Ectodermal cell (in vitro differentiated cells): Measurements from ENCODE around the gene RPS21. TPM values are rescaled to one million over a fixed set of nuclear protein-coding genes. Genes with fewer than 3 reads are reported as not detected.
A peak's percentile ranks its signal among the peaks of the same experiment; 100 is the strongest.

Experiments used
- H3K27ac ChIP-seq: 2 replicates; pipeline ENCODE4 v1.7.0; 2013; ENCODE audit warnings: mild to moderate bottlenecking, low read depth, low read length; ENCODE audit not compliant: insufficient read depth, poor library complexity, severe bottlenecking
- H3K27me3 ChIP-seq: 2 replicates; pipeline ENCODE4 v1.7.0; 2013; ENCODE audit warnings: mild to moderate bottlenecking, low read length; ENCODE audit not compliant: insufficient read depth, control insufficient read depth, poor library complexity, severe bottlenecking
- H3K36me3 ChIP-seq: one replicate; pipeline ENCODE4 v1.7.0; 2013; ENCODE audit warnings: low read length; ENCODE audit not compliant: control insufficient read depth, insufficient read depth
- H3K4me1 ChIP-seq: one replicate; pipeline ENCODE4 v1.7.0; 2013; ENCODE audit warnings: low read length; ENCODE audit not compliant: control insufficient read depth, insufficient read depth
- H3K4me3 ChIP-seq: 2 replicates; pipeline ENCODE4 v1.7.0; 2013; ENCODE audit warnings: low read depth, low read length, control low read depth; ENCODE audit not compliant: insufficient read depth
- H3K9me3 ChIP-seq: 2 replicates; pipeline ENCODE4 v1.7.0; 2013; ENCODE audit warnings: mild to moderate bottlenecking, low read length, moderate library complexity; ENCODE audit not compliant: control insufficient read depth
- WGBS, 2 experiments: methylation state at CpG; one replicate each; pipeline ENCODE4 v1.1.7; 2013; ENCODE audit warnings: missing lambda C conversion rate in 2 of 2; 5-methylcytosine and 5-hydroxymethylcytosine counted together
- polyA plus RNA-seq, 4 experiments: library from polyadenylated mRNA; stranded (reverse); fragments of 50-300 nt; gene quantifications; one replicate each; pipeline ENCODE4 v1.2.3, GENCODE V29; 2013

The RPS21 gene
- 1,350 TPM for polyA plus RNA-seq (2013, experiment 1 of 4)
- polyA plus RNA-seq (2013, experiment 2 of 4), result 1,366 TPM
- polyA plus RNA-seq (2013, experiment 3 of 4), result 1,305 TPM
- polyA plus RNA-seq (2013, experiment 4 of 4), result 1,498 TPM

DNA sequence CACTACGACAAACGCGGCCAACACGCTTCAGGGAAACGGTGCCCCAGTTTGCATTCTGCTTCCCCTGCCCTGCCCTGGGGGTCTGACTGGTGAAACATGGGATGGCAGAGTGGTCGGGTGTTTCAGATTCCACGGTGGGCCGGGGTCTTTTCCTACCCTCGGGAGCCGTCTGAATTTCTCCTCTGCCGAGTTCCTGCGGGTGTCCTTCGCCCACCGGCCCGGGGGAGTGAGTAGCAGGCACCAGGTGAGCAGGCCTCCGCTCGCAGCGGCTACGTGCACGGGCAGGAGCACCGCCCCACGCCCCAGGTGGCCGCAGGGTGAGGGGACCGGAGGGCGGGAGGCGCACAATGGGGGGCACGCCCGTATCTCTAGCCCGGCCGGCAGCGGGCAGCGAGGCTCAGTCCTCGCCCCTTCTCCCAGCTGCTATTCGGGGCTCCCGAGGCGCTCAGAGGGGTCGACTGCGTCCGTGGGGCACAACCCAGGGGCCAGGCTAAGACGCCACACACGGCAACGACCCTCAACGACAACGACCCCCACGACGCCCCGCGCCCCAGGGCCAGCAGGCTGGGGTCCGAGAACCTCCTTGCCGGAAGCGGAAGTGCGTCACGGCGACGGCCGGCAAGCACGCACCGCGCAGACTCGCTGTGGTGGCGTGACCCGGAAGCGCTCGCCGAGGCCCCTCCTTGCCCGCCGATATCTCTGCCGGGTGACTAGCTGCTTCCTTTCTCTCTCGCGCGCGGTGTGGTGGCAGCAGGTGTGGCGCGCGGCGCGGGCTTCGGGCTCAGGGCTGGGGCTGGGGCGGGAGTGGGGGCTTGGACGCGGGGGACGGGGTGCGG is at the start of gene RPS21:
Gene RPS21 (plus strand): TSS at position 721 of the 836 bp plus-strand sequence. CDS start 236 bp downstream, outside the sequence.
- 0 to 1% methylated on average over 83 of the region's 83 CpGs for WGBS, 2 experiments
- Histone ChIP-seq H3K27ac (peak within 1 kb of the TSS; percentile 22), H3K4me3 (peak within 1 kb of the TSS; percentile 100), H3K4me1 (peaks cover 16% of the 10 kb centered on the region), H3K27me3 (no peaks in the 10 kb centered on the region), H3K36me3 (peaks cover 12% of the 10 kb centered on the region), H3K9me3 (no peaks in the 10 kb centered on the region)

DNA sequence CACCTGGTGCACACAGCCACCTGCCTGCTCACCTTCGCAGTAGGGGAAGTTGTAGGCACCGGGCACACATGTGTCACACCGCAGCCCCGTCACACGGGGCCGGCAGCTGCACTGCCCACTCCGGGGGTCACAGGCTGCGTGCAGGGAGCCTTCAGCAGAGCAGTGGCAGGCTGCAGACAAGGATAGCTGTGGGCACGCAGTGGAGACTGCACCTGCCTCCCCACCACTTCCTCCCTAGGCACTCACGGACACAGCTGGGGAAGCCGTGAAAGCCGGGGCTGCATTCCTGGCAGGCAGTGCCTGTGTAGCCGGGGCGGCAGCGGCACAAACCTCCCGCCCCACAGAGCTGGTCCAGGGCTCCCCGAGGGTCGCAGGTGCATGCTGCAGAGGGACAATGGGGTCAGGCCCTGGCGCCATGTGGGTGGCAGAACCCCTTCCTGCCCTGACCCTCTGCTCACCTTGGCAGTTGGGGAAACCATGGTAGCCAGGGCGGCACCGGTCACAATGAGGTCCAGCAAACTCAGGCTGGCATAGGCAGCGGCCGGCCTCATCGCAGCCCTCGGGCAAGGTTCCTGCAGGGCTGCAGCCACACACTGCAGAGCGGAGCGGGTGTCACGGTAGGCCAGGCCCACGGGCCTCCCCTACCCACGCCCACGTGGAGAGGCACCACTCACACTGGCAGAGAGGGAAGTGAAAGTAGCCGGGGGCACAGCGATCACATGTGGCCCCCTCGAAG is 49.2 kb upstream of the RPS21 start:
- Histone ChIP-seq H3K4me3 (no peak overlapping the region), H3K4me1 (no peaks in the 10 kb centered on the region), H3K27me3 (no peaks in the 10 kb centered on the region), H3K9me3 (no peaks in the 10 kb centered on the region), H3K27ac (no peak overlapping the region), H3K36me3 (peaks cover 28% of the 10 kb centered on the region)
- 95 to 97% methylated on average over 34 of the region's 34 CpGs for WGBS, 2 experiments

DNA sequence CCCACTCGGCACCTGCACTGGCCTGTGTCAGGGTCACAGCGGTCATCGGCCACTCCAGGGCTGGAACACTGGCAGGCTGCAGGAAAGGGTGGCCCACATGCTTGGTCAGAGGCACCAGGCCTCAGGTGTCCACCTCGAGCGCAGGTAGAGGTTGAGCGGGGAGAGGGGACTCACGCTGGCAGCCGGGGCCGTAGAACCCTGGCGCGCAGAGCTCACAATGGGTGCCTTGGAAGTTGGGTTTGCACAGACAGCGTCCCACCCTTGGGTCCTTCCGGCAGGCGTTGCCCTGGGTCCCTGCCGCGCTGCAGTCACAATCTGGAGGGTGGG is 48.6 kb upstream of the RPS21 start:
- no peak overlapping the region for H3K27ac ChIP-seq
- peaks cover 23% of the 10 kb centered on the region for H3K36me3 ChIP-seq
- no peaks in the 10 kb centered on the region for H3K4me1 ChIP-seq
- no peak overlapping the region for H3K4me3 ChIP-seq
- H3K27me3 ChIP-seq, result no peaks in the 10 kb centered on the region
- no peaks in the 10 kb centered on the region for H3K9me3 ChIP-seq
- 95% methylated on average over 16 of the region's 16 CpGs for WGBS, 2 experiments

DNA sequence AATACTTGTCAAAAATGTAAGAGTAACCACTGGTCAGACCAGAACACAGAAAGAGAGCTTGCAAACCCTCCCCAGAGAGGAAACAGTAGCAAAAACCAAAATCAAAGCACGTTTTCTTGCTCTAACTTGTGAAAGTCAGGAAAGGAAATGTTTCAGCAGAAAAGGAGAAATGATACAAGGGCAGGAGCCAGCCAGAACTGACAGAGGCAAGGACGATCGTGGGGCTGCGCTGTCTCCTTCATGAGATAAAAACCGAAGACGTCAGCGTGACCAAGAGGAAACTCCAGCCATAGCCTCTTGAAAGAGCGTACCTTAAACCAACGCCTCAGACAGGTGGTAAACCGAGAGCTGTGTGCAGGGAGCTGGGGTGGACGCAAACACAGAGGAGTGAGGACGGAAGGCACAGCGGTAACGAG is 47.2 kb upstream of the RPS21 start:
- H3K36me3 ChIP-seq, result peaks cover 21% of the 10 kb centered on the region
- no peak overlapping the region for H3K27ac ChIP-seq
- 89 to 90% methylated on average over 14 of the region's 14 CpGs for WGBS, 2 experiments
- no peaks in the 10 kb centered on the region for H3K4me1 ChIP-seq
- H3K4me3 ChIP-seq, result no peak overlapping the region
- H3K9me3 ChIP-seq, result no peaks in the 10 kb centered on the region
- H3K27me3 ChIP-seq, result no peaks in the 10 kb centered on the region

DNA sequence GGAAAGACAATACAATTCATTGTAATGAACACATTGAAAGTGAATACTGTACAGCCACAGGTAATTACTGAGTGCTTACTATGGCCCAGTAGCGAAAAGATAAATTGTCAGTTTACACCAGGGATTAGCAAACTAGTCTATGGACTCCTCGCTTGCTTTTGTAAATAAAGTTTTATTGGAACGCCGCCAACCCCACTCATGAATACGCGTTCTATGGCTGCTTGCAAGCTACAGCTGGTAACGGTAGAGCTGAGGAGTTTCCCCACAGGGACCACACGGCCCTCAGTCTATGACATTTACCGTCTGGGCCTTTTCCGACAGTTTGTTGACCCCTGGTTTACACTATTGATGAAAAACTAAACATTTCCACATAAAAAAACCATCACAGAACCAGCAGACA is 44.0 kb upstream of the RPS21 start:
- Histone ChIP-seq H3K4me1 (no peaks in the 10 kb centered on the region), H3K36me3 (peaks cover 22% of the 10 kb centered on the region)
- WGBS, 2 experiments, result 95 to 97% methylated on average over 10 of the region's 10 CpGs

DNA sequence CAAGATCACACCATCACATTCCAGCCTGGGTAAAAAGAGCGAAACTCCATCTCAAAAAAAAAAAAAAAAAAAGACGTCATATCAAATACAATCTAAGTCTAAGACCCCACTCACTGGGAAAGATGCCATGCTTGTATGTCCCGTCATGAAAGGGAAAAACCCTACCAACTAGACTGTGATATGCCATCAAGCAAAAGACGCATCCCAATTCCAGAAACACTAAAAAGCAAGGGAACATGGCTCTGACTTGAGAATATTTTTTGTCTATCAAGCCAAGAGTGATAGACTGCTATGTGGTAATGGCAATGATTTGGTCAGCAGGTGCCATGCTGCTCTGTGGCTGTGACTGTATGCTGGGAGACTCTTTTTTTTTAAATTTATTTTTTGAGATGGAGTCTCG is 42.8 kb upstream of the RPS21 start:
- H3K27me3 ChIP-seq, result no peaks in the 10 kb centered on the region
- H3K4me3 ChIP-seq, result no peak overlapping the region
- WGBS, 2 experiments, result 94 to 97% methylated on average over 5 of the region's 5 CpGs
- H3K36me3 ChIP-seq, result peaks cover 16% of the 10 kb centered on the region
- H3K4me1 ChIP-seq, result no peaks in the 10 kb centered on the region
- H3K9me3 ChIP-seq, result no peaks in the 10 kb centered on the region
- no peak overlapping the region for H3K27ac ChIP-seq

More for the DNA sequence above, 44.0 kb upstream of the RPS21 start:
- H3K9me3 ChIP-seq, result no peaks in the 10 kb centered on the region
- no peak overlapping the region for H3K27ac ChIP-seq
- H3K27me3 ChIP-seq, result no peaks in the 10 kb centered on the region
- no peak overlapping the region for H3K4me3 ChIP-seq

DNA sequence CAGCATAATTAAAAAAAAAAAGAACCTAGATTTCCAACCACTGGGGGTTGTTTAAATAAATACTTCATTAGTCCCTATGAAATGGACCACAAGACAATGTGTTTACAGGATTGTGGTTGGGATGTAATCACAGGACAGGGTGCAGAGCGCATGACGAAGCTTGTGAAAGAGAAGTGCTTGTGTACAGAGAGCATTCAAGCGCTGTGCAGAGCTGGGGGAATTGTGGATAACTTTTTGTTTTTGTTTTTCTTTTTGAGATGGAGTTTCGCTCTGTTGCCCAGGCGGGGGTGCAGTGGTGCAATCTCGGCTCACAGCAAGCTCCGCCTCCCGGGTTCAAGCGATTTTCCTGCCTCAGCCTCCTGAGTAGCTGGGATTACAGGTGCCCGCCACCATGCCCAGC is 42.1 kb upstream of the RPS21 start:
- no peaks in the 10 kb centered on the region for H3K27me3 ChIP-seq
- H3K9me3 ChIP-seq, result no peaks in the 10 kb centered on the region
- WGBS, 2 experiments, result 93% methylated on average over 10 of the region's 10 CpGs
- no peak overlapping the region for H3K27ac ChIP-seq
- H3K36me3 ChIP-seq, result peaks cover 15% of the 10 kb centered on the region
- H3K4me1 ChIP-seq, result no peaks in the 10 kb centered on the region
- H3K4me3 ChIP-seq, result no peak overlapping the region

DNA sequence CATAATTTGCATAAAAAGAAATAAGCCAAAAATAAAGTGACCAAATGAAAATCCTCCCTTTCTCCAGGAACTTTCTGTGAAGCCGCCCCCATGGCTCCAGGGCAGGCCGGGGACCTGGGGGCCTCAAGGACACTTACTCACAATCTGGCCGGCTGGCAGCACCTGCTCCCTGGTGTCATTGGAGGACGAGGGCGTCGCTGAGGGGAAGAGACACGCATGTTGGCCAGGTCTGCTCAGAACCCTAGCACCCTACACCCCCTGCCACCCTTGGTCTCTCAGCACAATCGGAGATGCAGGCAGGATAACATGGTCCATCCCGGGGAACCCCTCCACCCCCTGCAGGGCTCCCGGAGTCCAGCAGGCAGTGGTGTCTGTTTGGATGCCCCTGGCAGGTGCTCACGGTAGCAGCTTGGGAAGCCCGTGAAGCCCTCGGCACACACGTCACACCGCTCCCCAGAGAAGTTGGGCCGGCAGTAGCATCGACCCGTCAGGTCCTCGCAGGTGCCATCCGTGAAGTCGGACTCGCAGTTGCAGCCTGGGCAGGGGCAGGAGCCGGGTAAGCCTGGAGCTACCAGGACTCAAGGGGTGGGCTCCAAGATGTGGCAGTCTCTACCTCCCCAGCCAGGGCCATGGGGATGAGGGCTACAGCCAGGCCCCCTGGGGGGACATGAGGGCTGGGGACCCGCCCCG is 41.1 kb upstream of the RPS21 start:
- peaks cover 17% of the 10 kb centered on the region for H3K36me3 ChIP-seq
- no peaks in the 10 kb centered on the region for H3K9me3 ChIP-seq
- no peaks in the 10 kb centered on the region for H3K4me1 ChIP-seq
- no peaks in the 10 kb centered on the region for H3K27me3 ChIP-seq
- H3K4me3 ChIP-seq, result no peak overlapping the region
- 91 to 92% methylated on average over 25 of the region's 25 CpGs for WGBS, 2 experiments
- no peak overlapping the region for H3K27ac ChIP-seq

DNA sequence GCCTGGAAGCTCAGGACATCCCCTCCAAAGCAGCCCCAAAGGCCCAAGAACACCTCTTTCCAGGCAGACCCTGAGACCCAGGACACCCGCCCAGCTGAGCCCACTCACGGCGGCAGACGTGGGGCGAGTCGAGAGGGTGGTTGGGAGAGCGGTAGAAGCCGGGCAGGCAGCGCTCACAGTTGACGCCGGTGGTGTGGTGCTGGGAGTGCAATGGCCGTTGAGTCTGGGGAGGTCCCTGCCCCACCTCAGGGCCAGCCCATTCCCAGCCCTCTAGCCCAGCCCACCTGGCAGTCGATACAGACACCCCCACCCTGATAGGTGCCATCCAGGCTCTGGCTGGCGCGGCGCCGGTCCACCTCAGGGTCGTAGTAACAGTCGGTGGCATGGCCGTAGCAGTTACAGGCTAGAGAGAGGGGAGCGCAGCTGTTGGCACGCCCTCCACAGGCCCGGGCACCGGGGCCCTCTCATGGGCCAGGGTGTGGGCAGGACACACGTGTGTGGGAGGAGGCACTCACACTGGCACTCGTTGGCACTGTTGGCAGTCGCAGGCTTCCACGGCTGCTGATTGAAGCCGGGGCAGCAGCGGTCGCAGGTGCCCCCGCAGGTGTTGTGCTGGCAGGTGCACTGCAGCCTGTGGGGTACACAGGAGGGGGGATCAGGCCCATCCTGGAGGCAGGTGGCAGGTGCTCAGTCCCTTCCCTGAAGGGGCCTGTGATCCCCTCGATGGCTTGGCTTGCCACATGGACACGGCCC is 40.3 kb upstream of the RPS21 start:
- no peak overlapping the region for H3K4me3 ChIP-seq
- no peaks in the 10 kb centered on the region for H3K27me3 ChIP-seq
- H3K4me1 ChIP-seq, result no peaks in the 10 kb centered on the region
- WGBS, 2 experiments, result 97% methylated on average over 34 of the region's 34 CpGs
- H3K27ac ChIP-seq, result no peak overlapping the region
- peaks cover 17% of the 10 kb centered on the region for H3K36me3 ChIP-seq
- H3K9me3 ChIP-seq, result no peaks in the 10 kb centered on the region
